GM12878 (cell line): ENCODE data around the gene MRM1. TPM values are rescaled to one million over a fixed set of nuclear protein-coding genes. Genes with fewer than 3 reads are reported as not detected.
A peak's percentile ranks its signal among the peaks of the same experiment; 100 is the strongest.

Source experiments
- ATAC-seq: fragments of 200-7000 bp; cut with Tn5 transposase; 3 replicates; pipeline ENCODE4 v1.9.1; 2020; ENCODE audit warnings: mild to moderate bottlenecking, moderate library complexity
- BruUV-seq: library from RNA; stranded (reverse); fragments of 400-500 nt; replicated peaks from 2 replicates; lab custom pipeline; 2021; lab: Mats Ljungman, UMichigan
- CTCF ChIA-PET: fragments of 300-600 bp; sonication (Branson Sonifier 250); formaldehyde crosslinking; extraction: SDS; loops from one replicate; lab custom pipeline; 2021; ENCODE audit warnings: inconsistent platforms; lab: Yijun Ruan, JAX
- POLR2A ChIA-PET: fragments of 350-600 bp; formaldehyde crosslinking; extraction: SDS; loops from one replicate; lab custom pipeline; 2021; ENCODE audit warnings: inconsistent platforms; lab: Charles Lee
- RAD21 ChIA-PET: fragments of 300-600 bp; sonication (Branson Sonifier 250); formaldehyde crosslinking; loops from one replicate; lab custom pipeline; 2023; ENCODE audit warnings: antibody characterized with exemption; ENCODE audit not compliant: unreplicated experiment; lab: Charles Lee
- SMC1A ChIA-PET: fragments of 300-600 bp; sonication (Branson Sonifier 250); formaldehyde crosslinking; loops from one replicate; lab custom pipeline; 2023; ENCODE audit not compliant: unreplicated experiment, uncharacterized antibody; lab: Charles Lee
- DNase-seq: peaks from one replicate; pipeline ENCODE4 v3.0.0-alpha.2; 2011; ENCODE audit warnings: low read depth, low spot score
- FAIRE-seq: peaks from 3 replicates; lab custom pipeline; 2011; peaks lifted over from hg19 to GRCh38; lab: Jason Lieb, UNC
- H2AFZ ChIP-seq: 2 replicates; pipeline ENCODE4 v1.6.0; 2011; ENCODE audit warnings: low read depth, low read length, control low read depth; ENCODE audit not compliant: control insufficient read depth
- H3K27ac ChIP-seq: 2 replicates; pipeline ENCODE4 v1.5.1; 2011; ENCODE audit warnings: control low read depth; ENCODE audit not compliant: control insufficient read depth, insufficient read depth
- H3K27me3 ChIP-seq, 2 experiments: replicated peaks in 1 of 2; 2 replicates each; pipeline versions ENCODE4 v1.6.0 to v1.6.1; 2011; ENCODE audit warnings: low read length in 1 of 2; ENCODE audit not compliant: control insufficient read depth in 2 of 2, insufficient read depth in 2 of 2
- H3K36me3 ChIP-seq, 2 experiments: 2 replicates each; pipeline ENCODE4 v1.5.1; 2011; ENCODE audit warnings: low read length in 1 of 2; ENCODE audit not compliant: control insufficient read depth in 2 of 2, insufficient read depth in 2 of 2
- H3K4me1 ChIP-seq: 2 replicates; pipeline ENCODE4 v1.6.1; 2011; ENCODE audit warnings: mild to moderate bottlenecking, low read length, moderate library complexity, mixed read lengths; ENCODE audit not compliant: control insufficient read depth, insufficient read depth
- H3K4me2 ChIP-seq: 2 replicates; pipeline ENCODE4 v1.6.0; 2011; ENCODE audit warnings: control low read depth; ENCODE audit not compliant: control insufficient read depth, insufficient read depth
- H3K4me3 ChIP-seq: fragments of 200-600 bp; sonication (generic); 2 replicates; pipeline ENCODE4 v1.5.1; 2016
- H3K79me2 ChIP-seq: 2 replicates; pipeline ENCODE4 v1.6.0; 2011; ENCODE audit warnings: low read length; ENCODE audit not compliant: control insufficient read depth, insufficient read depth
- H3K9ac ChIP-seq: 2 replicates; pipeline ENCODE4 v1.8.0; 2011; ENCODE audit warnings: low read length, control low read depth, mixed read lengths; ENCODE audit not compliant: control insufficient read depth, insufficient read depth
- H3K9me3 ChIP-seq: replicated peaks from 3 replicates; pipeline ENCODE4 v1.5.1; 2011; ENCODE audit warnings: mild to moderate bottlenecking, low read length; ENCODE audit not compliant: control insufficient read depth, insufficient read depth
- H4K20me1 ChIP-seq: 2 replicates; pipeline ENCODE4 v1.6.0; 2011; ENCODE audit not compliant: control insufficient read depth, insufficient read depth
- BHLHE40 ChIP-seq, 2 experiments: fragments of 450-650 bp in 1 of 2; IDR thresholded peaks; 2 replicates each; pipeline ENCODE4 v1.6.1; 2011 to 2017; ENCODE audit warnings: low read depth in 2 of 2, borderline replicate concordance in 1 of 2, improper control_type of control experiment in 1 of 2, low read length in 1 of 2, mild to moderate bottlenecking in 1 of 2
- BRCA1 ChIP-seq: IDR thresholded peaks from 2 replicates; pipeline ENCODE4 v1.6.1; 2011; ENCODE audit warnings: low read depth, low read length, improper control_type of control experiment
- CREB1 ChIP-seq: IDR thresholded peaks from 2 replicates; pipeline ENCODE4 v1.6.1; 2012; ENCODE audit warnings: low read depth, mild to moderate bottlenecking, inconsistent platforms
- CUX1 ChIP-seq: IDR thresholded peaks from 2 replicates; pipeline ENCODE4 v1.6.1; 2012; ENCODE audit warnings: improper control_type of control experiment, low read depth, low read length; ENCODE audit not compliant: insufficient replicate concordance
- E4F1 ChIP-seq: fragments of 450-650 bp; IDR thresholded peaks from 2 replicates; pipeline ENCODE4 v1.6.1; 2018; ENCODE audit warnings: borderline replicate concordance, mild to moderate bottlenecking; ENCODE audit not compliant: partially characterized antibody
- ESRRA ChIP-seq: IDR thresholded peaks from 2 replicates; pipeline ENCODE4 v1.6.1; 2012; ENCODE audit warnings: mild to moderate bottlenecking, low read length, improper control_type of control experiment
- NFYB ChIP-seq: IDR thresholded peaks from 2 replicates; pipeline ENCODE4 v1.6.1; 2011; ENCODE audit warnings: low read depth, mild to moderate bottlenecking, low read length, improper control_type of control experiment, moderate library complexity; ENCODE audit not compliant: insufficient read depth
- PAX8 ChIP-seq: fragments of 450-650 bp; IDR thresholded peaks from 2 replicates; pipeline ENCODE4 v1.6.1; 2017; ENCODE audit warnings: mild to moderate bottlenecking, moderate library complexity
- TCF12 ChIP-seq: IDR thresholded peaks from 2 replicates; pipeline ENCODE4 v1.6.1; 2011; ENCODE audit warnings: low read depth, mild to moderate bottlenecking, low read length
- ZNF24 ChIP-seq: fragments of 450-650 bp; IDR thresholded peaks from 2 replicates; pipeline ENCODE4 v1.6.1; 2017; ENCODE audit warnings: antibody characterized with exemption, mild to moderate bottlenecking
- WGBS: methylation state at CpG from one replicate; pipeline ENCODE4 v1.1.6; 2016; ENCODE audit warnings: low lambda C conversion rate; ENCODE audit not compliant: insufficient replicate concordance, insufficient coverage; ENCODE audit errors: missing lambda C conversion rate; 5-methylcytosine and 5-hydroxymethylcytosine counted together
- in situ Hi-C: fragments of 300-500 bp; cut with MboI; formaldehyde crosslinking; loops from 9 replicates; pipeline ENCODE4 v1.14.3; 2018; ENCODE audit warnings: mixed read lengths
- intact Hi-C: fragments of 100-400 bp; cut with micrococcal nuclease; formaldehyde crosslinking; loops from one replicate; pipeline ENCODE4 v1.14.2; 2022; ENCODE audit not compliant: unreplicated experiment
- polyA plus RNA-seq, 11 experiments: library from polyadenylated mRNA; depleted of rRNA in 4 of 11; unstranded in 6 of 11; stranded (reverse) in 5 of 11; fragments of >200 nt; fragmentation: Nextera tagmentation in 4 of 11; fragmentation: Illumina TruSeq in 1 of 11; extraction: Ambion mirVana in 4 of 11; extraction: Trizol in 1 of 11; gene quantifications; 1 replicate in 1 of 11; 2 replicates in 10 of 11; pipeline versions ENCODE4 v1.2.1 to v1.2.3, GENCODE V29; 2011 to 2016; ENCODE audit warnings: inconsistent platforms in 2 of 11, missing spikeins in 2 of 11, low read depth in 1 of 11
- total RNA-seq, 4 experiments: library from RNA; depleted of rRNA in 3 of 4; stranded (reverse); fragments of >200 nt in 3 of 4; fragmentation: Illumina TruSeq in 1 of 4; extraction: Trizol in 1 of 4; gene quantifications; 2 replicates each; pipeline versions ENCODE4 v1.2.1 to v1.2.3, GENCODE V29; 2013 to 2021

The MRM1 gene
- total and polyA plus RNA-seq, 10 of the 15 experiments (the other 5 are each of a cell fraction or from before 2014, with no cell fraction given): 0.23 to 16.9 (median 13.2) TPM

- DNase-seq (no peak), FAIRE-seq (no peak), ATAC-seq (no peak)
- H2AFZ ChIP-seq: no peak overlapping the region
- no peaks in the 10 kb centered on the region; the same call in 1 of the 2 replicates for H4K20me1 ChIP-seq
- RAD21 ChIA-PET: no interaction called here
- H3K9me3 ChIP-seq: no peaks in the 10 kb centered on the region
- no peaks in the 10 kb centered on the region for H3K4me1 ChIP-seq
- TF ChIP-seq TCF12 (no peak), ESRRA (no peak), NFYB (no peak), BHLHE40 (IDR thresholded peaks at IDR 0.05; ENCODE audit: borderline replicate concordance in 1 of 2, low read depth in 2 of 2, low read length in 1 of 2) (no peak), BRCA1 (no peak)
- no peak overlapping the region for H3K4me2 ChIP-seq
- POLR2A ChIA-PET: no interaction called here
- 97% methylated on average over 2 of the region's 2 CpGs for WGBS
- intact Hi-C loops: no loop called here
- H3K36me3 ChIP-seq: peaks cover 6 to 10% of the 10 kb centered on the region in 2 experiments
- CTCF ChIA-PET: no interaction called here
- no peaks in the 10 kb centered on the region for H3K27me3 ChIP-seq
- H3K9ac ChIP-seq: no peak overlapping the region
- in situ Hi-C loops: no loop called here
- no peaks in the 10 kb centered on the region; the same call in 1 of the 2 replicates for H3K79me2 ChIP-seq
- SMC1A ChIA-PET: interaction anchor here (1.1 kb wide), 1 partner anchor 11 kb away, joined by 3 read pairs; no protein-coding TSS in a partner anchor
- H3K27ac ChIP-seq: no peak overlapping the region
- BruUV-seq: no TSS peak
- H3K4me3 ChIP-seq: no peak overlapping the region
These were observed 24.6 kb upstream of the MRM1 start for GRCh38 chr17:36576793-36577192.

- Histone ChIP-seq H3K9me3 (no peaks in the 10 kb centered on the region), H2AFZ (no peak overlapping the region), H3K9ac (no peak overlapping the region), H3K4me1 (no peaks in the 10 kb centered on the region), H4K20me1 (no peaks in the 10 kb centered on the region; the same call in 1 of the 2 replicates), H3K79me2 (no peaks in the 10 kb centered on the region), H3K4me3 (no peak overlapping the region), H3K27me3 (no peaks in the 10 kb centered on the region), H3K27ac (no peak overlapping the region), H3K4me2 (no peak overlapping the region), H3K36me3 (peaks cover 6 to 8% of the 10 kb centered on the region in 2 experiments)
- POLR2A ChIA-PET: no interaction called here
- TSS peak; percentile 38 for BruUV-seq
- ATAC-seq (no peak), DNase-seq (no peak), FAIRE-seq (no peak)
- SMC1A ChIA-PET: interaction anchor here (0.9 to 1.0 kb wide), 2 partner anchors 13 to 25 kb away, joined by 3 read pairs; no protein-coding TSS in a partner anchor
- CTCF ChIA-PET: interaction anchor here (0.9 kb wide), 1 partner anchor 12 kb away, joined by 3 read pairs; no protein-coding TSS in a partner anchor
- RAD21 ChIA-PET: no interaction called here
- intact Hi-C loops (no loop called here), in situ Hi-C loops (no loop called here)
- WGBS: 100% methylated on average over 2 of the region's 2 CpGs
- TF ChIP-seq CUX1 (no peak), PAX8 (no peak), E4F1 (no peak), CREB1 (no peak), ZNF24 (no peak), TCF12 (no peak)
These were observed 22.7 kb upstream of the MRM1 start for GRCh38 chr17:36578671-36579070.
